GM19372 (cell line): Measurements from ENCODE around the gene KAT7.

Experiments used
- ATAC-seq: cut with Tn5 transposase; IDR thresholded peaks from one replicate; pipeline ENCODE4 v1.9.1; 2021; ENCODE audit warnings: mild to moderate bottlenecking, low read depth, moderate library complexity; ENCODE audit not compliant: unreplicated experiment

The KAT7 gene

DNA sequence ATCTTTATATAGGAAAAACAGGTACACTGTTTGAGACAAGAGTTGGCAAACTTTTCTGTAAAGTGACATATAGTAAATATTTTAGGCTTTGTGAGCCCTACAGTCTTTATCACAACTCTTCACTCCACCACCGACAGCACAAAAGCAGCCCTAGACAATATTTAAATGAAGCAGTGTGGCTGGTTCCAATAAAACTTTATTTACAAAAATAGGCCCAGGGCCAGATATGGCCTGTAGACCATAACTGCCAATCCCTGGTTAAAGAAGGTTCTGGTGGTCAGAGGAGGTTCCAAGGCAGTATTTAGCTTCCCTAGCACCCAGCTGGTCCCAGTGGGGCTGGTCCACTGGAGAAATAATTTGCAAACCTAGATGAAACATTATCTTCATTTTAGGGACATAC, 28.2 kb upstream of the KAT7 start:
- ATAC-seq: no peak

DNA sequence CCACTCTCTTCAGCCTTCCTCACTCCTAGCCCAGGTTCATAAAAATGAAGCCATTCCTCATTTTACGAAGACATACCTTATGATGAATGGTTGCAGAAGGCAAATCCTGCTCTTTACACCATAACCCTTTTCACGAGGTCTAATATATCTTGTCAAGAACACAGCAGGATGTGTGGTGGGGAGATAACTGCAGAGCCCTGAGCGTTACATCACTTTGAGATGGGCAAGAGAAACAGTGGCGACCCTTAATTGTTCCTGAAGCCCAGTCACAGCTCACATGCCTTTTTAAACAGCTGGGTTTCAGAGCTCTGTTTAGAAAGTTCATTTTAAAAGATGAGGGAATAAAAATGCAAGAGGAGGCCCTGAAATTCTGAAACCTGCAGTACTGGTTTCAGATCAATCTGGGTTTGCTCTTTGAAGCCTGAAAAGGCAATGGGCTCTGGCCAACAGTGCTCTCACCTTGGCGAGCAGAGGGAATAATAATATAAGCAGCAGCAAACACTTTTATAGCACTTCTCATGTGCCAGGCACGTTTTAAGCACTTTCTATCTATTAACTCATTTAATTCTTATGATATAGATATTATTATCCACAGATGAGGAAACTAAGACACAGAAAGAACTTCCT, 27.4 kb upstream of the KAT7 start:
- ATAC-seq: no peak

DNA sequence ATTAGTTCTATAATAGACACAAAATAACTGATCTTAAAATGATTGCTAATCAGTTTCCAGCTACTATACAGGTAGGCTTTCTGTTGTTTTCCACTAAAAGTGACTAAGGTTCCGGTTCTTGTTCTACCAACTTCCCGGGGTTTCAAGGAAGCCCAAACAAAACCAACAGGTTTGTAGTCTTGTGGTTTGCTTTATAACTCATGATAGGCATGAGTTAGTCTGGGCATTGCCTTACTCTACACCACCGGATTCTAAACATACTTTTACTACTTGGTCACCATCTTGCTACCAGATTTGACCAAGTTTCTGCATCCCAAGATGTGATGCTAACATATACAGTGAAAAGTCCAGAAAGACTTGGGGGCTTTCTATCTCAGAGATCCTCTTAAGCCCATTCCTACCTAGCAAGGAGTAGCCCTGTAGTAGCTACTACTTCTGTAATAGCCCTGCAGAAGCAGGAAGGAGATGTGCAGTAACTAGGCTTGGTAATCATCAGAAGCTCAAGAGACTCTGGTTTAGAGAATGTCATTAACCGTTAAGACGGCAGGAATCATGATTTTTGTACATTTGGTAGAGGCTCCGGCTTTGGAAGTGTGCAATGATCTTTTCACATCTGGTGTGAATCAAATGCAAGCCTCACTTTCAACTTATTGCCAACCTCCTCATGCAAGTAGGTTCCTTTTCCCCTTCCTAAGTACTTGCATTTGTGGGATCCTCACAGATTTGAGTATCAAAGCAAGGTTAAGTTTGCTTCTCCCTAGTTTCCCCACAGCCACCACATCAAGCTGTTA, 26.1 kb upstream of the KAT7 start:
- ATAC-seq: no peak

DNA sequence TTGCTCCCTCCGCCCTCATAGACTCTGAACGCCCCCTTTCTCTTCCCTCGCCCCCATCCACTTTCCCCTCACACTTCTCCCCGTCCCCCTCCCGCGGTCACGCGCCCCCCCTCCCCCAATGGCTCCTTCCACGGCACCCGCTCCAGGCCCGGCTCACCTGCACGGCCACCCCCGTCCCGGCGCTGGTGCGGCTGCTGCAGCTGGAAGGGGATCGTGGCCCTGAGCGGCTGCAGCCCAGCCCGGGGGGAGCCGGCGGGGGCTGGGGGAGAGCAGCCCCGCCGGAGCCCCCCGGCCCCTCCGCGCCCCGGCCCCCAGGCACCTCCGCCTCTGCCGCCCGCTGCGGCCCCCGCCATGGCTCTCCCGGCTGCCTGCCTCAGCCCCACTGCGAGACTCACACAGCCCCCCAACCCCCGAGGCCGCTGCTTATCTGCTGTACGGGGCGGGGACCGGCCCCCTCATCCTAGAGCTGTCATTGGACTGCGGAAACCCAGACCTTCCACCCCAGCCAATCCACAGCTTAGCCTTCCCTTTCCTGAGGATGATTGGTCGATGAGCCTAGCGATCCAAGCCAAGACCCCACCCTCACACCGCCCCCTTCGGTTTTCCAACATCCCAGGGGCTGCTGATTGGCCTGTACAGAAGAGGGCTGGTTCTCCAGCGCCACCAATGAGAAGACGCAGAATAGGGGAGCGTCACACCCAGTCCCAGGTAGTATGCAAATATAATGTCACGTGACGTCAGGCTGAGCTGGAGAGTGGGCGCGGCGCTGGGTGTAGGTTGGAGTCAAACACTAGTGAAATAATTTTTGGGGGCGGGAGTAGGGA, 24.5 kb upstream of the KAT7 start, which contains the start of gene FAM117A:
Gene FAM117A (minus strand): TSS at position 397 of the 824 bp plus-strand sequence. CDS start 44 bp downstream, at position 353.
- ATAC-seq: peak; percentile 86

DNA sequence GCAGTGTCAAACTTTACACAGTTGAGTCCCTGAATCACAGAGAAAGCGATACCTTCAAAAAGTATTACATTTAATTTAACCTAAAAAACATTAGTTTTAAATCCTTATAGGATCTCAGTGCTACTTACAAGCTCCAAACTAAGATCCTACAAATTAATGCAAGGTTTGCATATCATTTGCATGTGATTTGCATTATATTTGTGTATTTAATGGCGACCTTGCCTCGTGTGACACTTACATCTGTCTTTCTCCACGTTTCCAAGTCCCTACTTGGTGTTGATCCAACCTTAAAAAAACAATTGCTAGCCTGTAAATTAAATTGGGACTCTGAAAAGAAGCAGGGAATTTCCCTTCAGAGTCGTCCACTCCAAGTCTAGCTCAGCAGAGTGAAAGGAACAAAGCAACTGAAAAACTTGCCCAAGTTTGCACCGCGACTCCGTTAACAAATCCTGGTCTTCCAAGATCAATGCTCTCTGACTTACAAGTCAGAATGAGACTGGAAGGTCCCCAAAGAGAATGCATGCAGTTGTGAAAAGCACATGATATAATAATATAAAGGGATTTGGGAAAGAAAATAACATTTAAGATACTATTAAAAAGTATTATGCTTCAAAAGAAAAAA, 23.8 kb upstream of the KAT7 start:
- ATAC-seq: no peak

DNA sequence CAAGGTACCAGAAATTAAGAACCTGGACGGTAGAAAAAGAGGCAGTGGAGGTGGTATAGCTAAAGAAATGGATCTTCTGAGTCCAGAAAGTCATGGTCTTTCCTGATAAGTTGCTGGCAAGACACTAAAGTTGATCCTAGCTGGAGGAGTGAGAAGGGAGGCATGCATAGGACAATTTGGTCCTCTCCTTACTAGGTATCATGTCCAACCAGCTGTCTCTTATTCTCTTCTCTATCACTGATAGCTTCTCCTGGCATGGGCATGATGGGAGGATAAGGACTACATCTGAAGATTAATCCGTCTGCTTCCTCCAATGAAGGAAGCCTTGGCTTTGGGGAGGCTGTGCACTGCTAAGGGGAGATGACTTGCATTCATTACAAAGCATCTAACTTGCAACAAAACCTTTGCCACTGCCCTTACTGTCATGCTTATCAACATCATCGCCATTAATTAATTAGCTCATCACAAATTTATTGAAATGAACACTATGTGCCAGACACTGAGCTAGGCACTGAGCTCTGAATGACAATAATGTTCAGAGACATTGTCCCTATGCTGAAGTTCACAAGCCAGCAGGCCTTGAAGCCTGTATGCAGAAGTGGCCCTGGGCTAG, 21.5 kb upstream of the KAT7 start:
- no peak for ATAC-seq

DNA sequence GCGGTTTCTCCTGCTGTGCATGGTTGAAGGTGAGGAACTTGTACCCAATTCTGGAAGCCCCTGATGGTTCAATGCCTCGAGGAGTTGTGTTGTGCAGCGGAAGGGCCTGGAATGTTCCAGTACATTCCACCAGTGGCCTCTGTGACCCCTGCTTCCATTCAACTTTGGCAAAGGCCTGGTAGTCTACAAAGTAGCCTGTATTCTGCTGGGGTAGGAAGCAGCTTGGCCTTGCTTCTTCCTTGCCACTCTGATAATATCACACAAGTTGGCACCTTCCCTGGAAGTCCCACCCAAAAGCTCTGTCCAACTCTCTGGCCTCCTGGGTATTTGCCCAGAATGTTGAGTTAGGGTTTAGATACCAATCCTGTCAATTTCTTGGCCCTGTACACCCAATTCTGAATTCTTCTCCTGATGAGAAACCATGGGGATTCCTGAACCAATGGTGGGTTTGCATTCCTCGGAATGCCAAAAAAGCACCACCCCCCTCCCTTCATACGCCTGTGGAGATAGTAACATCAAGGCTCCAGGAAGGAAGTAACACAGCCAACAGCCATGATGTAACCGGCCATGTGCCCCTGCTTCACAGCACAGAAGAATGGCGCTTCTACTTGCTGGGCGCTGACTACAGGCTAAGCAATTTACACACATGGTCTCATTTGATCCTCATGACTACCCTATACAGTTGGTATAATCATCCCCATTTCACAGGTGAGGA, 12.8 kb upstream of the KAT7 start:
- ATAC-seq: no peak

DNA sequence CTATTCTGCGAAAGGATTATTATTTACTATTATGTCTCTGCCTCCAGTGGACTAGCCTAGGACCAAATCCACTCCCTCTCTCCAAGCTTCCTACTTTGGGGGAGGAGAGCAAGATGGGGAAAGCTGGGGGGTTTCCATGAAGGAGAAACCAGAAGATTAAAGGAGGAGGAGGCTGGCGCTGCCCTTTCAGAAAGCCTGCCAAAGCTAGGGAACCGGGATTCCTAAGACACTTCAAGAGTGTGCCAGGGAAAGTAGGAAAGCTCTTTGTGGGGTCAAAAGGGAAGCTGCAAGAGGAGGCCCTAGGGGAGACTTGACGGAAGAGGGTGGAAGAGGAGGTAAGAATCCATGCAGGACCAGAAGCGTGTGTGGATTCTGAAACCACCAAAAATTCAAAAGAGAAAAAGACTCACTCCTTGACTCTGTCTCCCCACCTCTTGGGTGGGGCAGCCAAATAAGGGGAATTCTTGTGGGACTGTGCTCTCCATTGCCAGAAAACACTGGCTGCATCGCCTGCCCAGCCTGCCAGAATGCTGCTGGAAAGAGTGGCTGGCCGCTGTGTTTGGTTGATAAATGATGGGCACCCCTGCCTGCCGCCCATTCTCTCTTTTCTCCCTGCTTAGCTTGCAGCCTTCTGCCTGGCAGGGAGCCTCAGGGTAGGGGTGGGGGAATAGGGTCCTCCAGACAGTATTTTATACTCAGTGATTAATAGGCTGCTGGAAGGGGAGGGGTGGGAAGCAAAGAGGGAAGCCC, 11.8 kb upstream of the KAT7 start:
- no peak for ATAC-seq

DNA sequence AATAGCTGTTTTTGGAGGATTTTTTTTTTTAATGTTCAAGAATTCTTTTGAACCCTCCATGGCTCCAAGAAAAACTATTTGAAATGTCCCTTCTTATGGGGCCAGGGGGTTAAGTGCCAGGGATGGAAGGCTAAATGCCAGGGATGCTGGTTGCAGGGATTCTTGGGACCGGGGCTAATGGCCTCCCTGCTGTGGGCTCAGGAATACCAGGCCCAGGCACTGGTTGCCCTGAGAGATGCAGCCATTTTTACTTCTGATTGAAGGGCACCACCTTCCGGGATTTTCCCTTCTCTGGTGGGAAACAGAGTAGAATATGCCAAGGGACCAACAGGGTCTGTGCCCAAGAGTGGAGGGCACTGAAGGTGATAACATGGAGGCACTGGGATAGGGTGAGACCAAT, 10.9 kb upstream of the KAT7 start:
- ATAC-seq: no peak

DNA sequence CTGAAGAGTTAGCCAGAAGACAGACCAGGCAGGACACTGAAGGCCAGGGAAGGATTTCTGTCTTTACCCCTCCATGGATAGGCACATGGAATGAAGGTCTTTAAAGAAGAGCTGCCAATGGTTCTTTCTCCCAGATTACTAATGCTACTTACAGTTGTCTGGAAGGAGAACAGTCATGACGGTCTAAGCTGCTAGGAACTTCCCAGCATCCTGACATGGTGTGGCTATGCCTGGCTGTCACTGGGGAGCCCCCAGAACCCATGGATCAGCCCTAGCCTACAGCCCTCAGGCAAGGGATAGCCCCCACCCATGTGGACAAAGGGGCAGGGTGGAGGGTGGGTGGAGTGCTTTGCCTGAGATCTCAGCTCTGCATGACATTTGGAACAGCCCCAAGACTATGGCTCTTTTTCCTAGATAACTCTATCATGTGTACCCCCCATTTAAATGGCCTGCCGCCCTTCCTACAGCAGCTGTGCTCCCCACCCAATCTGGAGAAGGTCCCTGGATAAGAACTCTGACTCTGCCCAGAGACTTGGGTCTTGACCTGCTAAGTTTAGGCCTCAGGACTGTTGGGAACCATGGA, 9.2 kb upstream of the KAT7 start:
- ATAC-seq: no peak

DNA sequence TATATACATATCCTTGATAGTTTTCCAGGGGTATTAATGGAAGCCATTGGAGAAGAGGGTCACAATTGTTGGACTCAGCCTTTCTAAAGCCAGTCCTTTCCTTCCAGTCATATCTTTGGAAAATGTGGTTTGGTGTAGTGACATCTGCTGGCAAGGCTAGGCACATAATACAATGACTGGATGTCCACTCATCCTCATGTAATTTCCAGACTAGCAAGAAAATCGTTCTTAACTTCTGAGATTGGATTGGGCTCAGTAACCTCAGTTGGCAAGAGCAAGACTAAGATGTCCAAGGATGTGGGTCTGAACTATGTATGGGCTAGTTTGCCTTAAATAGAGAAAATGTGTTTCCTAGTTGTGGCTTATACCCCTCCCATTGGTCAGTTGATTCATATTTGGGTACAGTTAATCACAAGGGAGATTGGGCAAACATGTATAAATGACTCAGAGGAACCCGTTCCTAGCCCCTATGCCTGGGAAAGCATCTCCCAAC, 8.7 kb upstream of the KAT7 start:
- ATAC-seq: no peak

DNA sequence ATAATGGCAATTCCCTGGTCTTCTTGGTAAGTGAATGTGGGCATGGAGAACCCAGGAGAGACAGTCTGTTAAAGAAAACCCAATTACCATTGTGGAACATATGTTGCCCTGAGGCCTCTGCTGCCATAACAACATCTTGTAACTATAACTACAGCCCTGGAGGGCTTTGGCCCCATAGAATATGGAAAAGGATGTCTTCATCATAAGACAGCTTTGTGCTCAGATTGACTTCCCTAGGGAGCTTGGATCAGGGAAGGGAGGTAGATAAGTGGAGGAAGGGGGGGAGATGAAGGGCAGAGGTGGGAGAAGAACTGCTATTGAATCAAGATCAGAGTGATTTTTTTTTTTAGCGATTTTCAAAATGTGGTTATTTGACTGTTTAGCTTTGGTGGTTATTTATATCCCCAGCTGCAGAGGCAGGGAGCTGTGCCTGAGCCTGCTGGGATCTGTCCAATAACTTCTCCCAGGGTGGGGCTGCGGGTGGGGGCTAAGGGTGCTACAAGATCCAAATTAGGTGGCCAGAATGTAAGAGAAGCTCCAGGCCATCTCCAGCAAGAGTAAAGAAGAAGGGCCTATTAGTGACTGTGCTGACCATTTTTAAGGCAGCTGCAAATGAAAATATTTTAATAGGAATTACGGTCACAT, 5.3 kb upstream of the KAT7 start:
- ATAC-seq: no peak

DNA sequence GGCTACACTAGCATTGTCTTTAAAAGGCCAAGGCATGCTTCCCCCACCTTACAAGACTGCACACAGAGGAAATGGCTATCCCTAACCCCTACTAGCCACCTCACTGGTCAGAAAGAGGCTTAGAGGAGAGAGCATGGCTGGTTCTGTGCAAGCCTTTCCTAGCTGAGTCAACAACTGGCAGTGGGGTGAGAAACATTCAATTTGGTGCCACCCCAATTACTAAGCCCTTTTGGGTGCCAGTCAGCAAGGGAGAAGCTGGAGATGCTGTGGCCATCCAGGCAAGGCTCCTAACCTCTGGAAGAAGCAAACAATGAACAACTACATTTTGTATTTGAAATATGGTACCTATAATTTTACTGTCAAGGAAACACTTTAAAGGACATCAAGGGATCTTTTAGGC, 4.7 kb upstream of the KAT7 start:
- no peak for ATAC-seq

DNA sequence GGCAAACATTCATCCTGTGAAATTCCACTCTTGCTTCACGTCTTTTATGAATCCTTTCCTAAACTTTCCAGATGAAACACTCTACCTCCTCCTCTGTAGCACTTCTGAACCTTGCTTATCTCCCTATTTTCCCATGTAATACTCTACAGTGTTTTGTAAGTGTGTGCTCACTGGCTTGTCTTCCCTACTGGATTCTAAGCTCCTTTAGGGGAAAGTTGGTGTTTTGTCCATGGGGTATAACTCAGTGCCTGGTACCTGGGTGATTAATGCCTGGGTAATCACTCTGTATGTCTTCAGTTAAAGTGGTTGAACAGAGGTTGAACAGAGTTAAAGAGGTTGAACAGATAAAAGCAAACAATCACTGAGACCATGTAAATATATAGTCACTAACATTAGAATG, 3.8 kb upstream of the KAT7 start:
- no peak for ATAC-seq

DNA sequence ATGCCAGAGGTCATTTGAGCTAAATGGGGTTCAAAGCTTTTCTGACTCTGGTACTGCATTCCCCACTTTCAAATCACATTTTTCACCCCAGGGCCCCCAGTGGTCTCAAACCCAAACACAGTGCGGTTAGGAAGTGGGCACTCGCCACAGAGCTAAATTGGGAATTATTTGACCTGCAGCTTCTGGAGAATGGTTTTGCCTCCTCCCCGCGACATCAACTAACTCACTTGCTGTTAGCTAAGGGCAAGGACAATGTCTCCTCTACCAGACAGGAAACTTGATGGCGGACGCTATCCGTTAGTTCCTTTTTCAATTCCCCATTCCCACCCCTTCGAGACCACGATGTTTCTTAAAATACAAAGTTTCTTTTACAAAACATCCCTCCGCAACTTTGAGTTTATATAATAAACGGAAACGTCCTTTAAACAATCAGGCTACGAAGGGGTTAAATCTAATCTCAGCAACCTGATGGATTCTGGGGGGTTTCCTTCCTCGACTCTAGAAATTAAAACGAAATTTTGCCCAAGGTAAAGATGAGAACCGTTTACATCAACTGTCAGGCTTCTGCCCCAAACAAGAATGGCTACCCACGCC, 500 bp upstream of the KAT7 start:
- ATAC-seq: no peak

DNA sequence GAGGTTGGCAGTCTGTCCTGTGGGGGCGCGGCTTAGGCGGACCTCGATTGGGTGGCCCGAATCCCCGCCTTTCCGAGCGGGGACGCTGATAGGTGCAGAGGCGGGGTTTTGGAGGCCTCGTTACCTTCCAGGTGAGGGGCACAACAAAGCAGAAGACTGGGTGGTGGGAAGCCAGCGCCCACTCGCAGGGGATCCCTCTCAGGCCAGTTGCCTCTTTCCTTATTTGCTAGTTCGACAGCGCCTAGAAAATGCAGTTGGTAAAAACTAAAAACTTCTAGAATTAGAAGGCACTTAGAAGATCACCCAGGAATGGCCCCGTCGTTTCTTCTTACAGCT, 730 bp downstream of the KAT7 start:
- no peak for ATAC-seq

DNA sequence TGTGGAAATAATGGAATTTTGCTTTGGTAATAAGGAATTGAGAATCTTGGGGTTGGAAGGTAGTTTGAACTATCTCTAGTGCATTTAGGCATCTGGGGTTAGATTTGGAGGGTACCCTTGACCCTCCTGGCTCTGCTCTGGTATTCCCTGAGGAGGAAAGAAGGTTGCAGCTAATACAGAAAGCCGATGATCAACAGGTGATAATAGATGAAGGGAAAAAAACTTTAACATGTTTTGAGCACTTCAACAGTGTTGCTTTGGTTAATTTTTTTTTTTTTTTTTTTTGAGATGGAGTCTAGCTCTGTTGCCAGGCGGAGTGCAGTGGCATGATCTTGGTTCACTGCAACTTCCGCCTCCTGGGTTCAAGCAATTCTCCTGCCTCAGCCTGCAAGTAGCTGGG, 4.8 kb downstream of the KAT7 start:
- no peak for ATAC-seq

DNA sequence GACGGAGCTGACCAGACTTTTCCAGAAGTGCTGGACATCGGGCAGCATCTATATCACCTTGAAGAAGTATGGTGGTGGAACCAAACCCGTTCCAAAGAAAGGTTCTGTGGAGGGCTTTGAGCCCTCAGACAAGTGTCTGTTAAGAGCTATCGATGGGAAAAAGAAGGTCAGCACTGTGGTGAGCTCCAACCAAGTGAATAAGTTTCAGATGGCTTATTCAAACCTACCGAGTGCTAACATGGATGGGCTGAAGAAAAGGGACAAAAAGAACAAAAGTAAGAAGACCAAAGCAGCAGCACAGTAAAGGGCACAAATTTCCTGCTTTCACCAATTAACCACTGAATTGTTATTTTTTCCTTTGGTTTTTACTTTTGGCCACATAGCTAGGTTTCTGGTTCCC, 6.9 kb downstream of the KAT7 start:
- no peak for ATAC-seq
